ENCODE data around the gene SF3B4.
"Not testable (repeated sequence)": the region's sequence is repeated elsewhere in the genome, so short reads cannot be mapped to it uniquely, and the experiment has no call there.

Gene SF3B4

DNA sequence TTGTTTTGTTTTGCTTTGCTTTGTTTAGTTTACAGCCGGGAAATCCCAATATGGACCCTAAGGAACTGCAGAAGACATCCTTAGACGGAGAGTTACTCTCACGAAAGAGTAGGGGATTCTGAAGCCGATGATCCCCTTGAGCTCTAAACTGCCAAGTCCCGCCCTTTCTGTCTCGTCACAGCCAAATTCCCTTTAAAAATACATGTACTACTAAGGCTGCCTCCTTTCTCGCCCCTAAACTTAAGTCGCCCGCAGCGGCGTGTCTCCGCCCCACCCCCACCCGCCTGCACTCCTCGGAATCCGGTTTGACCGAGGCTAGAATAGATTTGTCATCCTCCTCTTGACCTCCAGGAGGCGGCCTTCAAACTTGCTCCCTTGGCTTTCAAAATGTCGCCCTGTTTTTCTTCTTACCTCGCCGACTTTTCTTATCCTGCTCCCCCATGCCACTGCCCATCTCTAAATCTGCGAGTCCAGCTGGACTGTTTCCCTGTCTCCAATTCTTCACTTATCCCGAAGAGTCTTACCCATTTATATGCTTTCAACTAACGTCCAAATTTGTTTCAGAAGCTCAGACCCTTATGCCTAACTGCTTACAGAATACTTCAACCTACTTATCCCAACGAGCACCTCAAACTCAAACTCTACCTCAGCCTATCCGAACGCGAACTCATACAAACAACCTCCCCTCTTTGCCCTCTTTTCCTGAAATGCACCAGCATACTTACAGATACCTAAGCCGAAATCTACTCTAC, 39.2 kb downstream of the SF3B4 start:
- peak; percentile 88 for DNase-seq (ENCODE audit: low spot score)

- DNase-seq (ENCODE audit: low spot score): peak; percentile 97
Observed at GRCh38 chr1:149887456-149888246, 40.0 kb downstream of the SF3B4 start.

- DNase-seq (ENCODE audit: low spot score): not testable (repeated sequence)
Observed at GRCh38 chr1:149887196-149887455, 40.5 kb downstream of the SF3B4 start.

DNA sequence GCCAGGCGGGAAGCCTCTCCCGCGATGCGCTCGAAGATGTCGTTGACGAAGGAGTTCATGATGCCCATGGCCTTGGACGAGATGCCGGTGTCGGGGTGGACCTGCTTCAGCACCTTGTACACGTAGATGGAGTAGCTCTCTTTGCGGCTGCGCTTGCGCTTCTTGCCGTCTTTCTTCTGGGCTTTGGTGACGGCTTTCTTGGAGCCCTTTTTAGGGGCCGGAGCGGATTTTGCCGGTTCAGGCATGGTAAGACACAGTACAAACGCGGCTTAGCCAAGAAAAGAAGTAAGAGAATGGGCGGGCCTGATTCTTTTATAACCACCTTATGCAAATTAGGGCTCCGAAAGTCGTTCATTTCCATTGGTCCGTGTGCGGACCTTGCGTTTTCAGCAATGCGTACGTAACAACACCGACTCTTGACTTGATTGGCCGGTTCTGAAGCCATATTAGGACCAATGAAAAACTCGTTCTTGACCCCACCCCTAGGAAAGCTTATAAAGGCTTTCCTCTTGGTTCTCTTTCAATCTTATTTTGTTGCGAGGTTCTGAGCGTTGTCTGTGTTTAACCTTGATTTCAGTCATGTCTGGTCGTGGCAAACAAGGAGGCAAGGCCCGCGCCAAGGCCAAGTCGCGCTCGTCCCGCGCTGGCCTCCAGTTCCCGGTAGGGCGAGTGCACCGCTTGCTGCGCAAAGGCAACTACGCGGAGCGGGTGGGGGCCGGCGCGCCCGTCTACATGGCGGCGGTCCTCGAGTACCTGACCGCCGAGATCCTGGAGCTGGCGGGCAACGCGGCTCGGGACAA, 41.0 kb downstream of the SF3B4 start:
- peak; percentile 98 for DNase-seq (ENCODE audit: low spot score)

- DNase-seq (ENCODE audit: low spot score): not testable (repeated sequence)
Observed at GRCh38 chr1:149886121-149886395, 41.5 kb downstream of the SF3B4 start.

DNA sequence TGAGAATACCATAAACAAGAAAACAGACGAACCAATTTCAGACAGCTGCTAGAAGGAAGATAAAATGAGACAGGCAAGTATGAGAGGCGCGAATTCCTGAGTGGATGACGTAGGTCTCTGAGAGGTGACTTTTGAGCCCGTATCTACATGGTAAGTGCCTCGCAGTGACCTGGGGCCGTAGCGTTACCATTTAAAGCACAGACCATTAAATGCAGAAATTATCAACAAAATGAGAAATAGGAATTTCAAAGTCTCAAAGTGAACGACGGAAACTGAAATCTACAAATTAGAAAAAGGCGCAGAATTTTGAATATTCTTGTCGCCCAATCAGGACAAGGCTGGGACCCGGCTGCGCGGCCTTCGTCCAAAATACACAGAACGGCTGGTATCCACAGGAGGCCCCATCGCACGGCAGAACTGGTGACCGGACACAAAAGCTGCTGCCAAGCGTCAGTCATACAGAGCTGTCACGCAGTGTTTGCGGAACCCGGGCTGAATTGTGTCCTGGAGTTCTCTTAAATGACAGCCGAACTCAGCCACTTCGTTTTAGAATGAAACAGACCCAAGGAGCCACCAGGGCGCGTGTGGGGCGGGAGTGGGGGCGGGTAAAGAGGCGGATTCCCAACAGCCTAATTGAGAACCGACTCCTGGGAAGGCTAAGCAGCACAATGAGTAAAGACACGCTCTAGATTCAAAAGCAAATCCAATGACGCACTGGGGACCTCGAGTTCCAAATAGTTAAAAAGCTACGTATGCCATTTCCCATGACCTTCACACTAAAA, 42.1 kb downstream of the SF3B4 start:
- DNase-seq (ENCODE audit: low spot score): peak; percentile 84

DNA sequence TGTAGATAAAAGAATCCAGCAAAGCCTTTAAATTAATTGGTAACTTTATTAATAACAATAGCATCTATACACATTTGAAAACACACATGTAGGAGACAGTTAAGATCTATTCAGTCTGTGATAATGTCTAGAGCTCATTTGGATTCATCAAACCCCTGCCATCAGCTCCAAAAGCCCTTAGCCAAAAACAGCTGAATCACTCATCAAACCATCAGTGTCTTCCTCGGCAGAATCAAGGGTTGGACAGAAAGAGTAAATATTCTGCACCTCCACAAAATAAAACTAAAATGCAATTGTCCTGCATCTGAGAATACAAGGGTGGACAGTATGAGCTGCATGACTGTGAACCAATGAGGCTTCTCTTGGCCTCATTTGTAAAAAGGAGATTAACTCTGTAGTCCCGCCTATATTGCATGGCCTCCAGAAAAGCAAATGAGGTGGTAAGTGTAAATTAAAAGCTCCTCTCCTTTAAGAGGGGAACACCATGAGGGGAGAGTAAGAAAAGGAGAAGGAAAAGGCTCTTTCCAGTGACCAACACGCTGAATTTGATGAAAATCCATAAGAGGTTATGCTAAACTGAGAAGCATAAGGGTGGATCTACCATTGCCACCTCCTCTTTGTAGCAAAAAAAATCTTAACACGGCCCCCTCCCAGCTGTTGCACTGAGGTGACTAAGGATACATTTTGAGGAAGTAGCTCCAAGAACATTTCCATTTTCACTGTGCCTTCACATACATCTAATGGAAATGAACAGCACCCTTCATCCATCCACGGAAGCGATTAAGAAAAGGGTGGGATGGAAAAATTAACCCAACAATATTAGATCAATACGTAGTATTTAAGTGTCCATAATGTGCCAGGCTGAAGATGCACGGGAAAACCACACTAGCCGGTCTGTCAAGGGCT, 42.9 kb downstream of the SF3B4 start:
- no peak for DNase-seq (ENCODE audit: low spot score)

- DNase-seq (ENCODE audit: low spot score): no peak
Observed at GRCh38 chr1:149883598-149884247, 43.9 kb downstream of the SF3B4 start.

DNA sequence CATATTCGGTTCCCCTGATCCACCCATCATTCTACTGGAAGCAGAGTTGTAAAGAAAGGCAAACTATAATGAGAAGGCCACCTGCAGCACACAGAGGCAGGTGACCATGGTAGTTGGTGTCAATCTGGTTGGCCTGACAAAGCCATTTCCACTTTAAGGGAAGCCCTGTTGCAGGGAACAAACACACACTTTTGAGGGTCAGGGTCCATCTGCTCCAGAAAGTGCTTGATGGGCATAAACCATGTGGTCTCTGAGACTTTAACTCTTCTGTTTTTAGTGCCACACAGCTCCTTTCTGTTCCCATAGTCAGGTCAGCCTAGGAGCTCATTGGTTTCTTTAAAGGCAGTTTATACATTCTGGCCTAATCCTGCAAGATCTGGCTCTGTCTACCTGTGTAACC, 45.7 kb downstream of the SF3B4 start:
- no peak for DNase-seq (ENCODE audit: low spot score)

DNA sequence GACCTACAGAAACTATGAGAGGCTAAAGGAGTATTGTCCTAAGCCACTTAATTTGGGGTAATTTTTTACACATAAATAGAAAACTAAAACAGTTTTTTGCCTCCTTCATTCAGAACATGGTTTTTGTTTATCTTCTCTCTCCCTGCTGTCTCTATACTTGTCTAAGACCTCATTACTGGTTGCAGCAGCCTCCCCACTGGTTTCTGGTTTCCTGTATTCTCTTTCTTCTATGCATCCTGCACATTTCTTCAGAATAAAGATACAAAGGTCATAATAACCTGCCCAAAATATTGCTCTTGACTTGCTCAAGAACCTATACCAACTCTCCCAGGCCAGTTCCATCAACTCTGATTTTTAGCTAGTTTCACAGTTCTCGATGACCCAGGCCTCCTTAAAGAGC, 48.0 kb downstream of the SF3B4 start:
- no peak for DNase-seq (ENCODE audit: low spot score)

GRCh38 chr1:149877211-149877946, 50.2 kb downstream of the SF3B4 start:
- no peak for DNase-seq (ENCODE audit: low spot score)
